COLO829 (cell line): ENCODE measurements around the gene IGFL4.

Experiments used
- DNase-seq: peaks from one replicate; pipeline ENCODE4 v3.0.0; 2012; ENCODE audit warnings: low spot score

Gene IGFL4

DNA sequence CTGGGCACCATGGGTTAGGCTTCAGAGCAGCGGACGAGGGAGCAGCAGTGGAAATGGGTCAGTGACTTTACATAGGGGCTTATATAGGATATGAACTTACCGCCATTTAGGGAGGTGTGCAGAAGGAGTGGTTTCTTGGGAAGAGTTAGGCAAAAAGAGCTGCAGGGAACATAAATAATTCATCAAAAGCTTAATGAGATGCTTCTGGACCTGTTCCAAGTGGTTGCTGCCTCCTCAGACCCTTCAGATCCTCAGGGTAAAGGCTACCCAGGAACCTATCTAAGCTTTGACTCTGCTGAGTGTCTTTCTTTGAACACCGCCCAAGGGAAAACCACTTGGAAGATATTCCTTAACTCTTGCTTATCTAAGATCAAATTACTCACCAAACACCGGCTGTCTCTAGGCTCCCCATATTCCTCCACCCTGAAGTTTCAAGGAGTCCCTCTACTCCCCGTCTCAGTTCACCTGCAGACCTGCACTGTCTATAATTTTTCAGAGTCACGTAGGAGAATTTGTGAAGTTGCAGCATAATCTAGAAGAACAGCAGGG is at the start of gene IGFL4:
Gene IGFL4, minus strand, starts transcription at position 51 of the 549 bp plus-strand sequence. Its CDS starts 40 bp downstream, at position 11.
- DNase-seq, result peak; percentile 42

DNA sequence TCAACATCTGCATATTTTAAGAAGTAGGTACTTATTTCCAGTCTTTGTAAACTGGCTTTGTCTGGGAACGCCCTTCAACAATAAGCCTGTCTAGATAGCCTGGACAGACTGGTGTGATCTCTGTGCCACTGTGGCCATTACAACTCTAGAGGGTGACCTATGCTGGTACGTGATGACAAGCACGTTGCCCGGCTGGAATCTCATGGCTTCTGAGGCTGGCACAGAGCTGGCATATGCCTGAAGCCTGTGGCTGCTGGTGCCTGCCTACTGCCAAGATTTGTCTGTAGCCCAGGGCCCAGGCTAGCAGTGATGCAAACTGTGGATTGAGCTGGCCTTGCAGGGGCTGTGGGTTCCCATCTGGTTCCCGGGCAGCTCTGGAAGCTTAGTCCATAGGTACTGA is 49.6 kb upstream of the IGFL4 start:
- DNase-seq, result no peak

DNA sequence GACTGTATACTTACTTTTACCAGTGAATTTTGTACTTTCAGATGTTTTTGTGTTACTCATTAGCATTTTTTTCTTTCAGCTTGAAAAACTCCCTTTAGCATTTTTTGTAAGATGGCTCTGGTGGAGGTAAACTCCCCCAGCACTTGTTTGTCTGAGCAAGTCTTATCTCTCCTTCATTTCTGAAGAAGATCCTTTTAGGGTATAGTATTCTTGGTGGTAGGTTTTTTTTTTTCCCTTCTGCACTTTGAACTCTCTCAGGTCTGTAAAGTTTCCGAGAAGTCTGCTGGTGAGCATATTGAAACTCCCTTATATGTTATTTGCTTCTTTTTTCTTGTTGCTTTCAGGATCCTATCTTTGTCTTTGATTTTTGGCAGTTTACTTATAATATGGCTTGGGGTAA is 48.6 kb upstream of the IGFL4 start:
- DNase-seq, result no peak

DNA sequence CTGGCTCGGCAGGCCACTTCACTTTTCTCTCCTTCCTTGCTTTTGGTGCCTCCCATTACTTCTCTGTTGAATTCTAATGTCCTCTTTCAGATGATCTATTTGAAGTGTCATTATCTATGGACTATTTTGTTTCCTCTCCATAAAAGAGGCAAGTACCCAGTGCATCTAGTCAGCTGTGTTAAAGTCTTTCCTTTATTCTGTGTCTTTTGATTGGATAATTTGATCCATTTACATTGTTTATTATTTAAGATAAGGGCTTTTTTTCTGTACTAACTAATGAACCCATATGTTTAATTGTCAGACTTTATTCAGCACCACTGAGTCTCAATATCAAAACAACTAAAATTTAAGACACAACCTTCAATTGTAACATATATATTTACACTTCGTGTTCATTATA is 47.3 kb upstream of the IGFL4 start:
- DNase-seq, result no peak

DNA sequence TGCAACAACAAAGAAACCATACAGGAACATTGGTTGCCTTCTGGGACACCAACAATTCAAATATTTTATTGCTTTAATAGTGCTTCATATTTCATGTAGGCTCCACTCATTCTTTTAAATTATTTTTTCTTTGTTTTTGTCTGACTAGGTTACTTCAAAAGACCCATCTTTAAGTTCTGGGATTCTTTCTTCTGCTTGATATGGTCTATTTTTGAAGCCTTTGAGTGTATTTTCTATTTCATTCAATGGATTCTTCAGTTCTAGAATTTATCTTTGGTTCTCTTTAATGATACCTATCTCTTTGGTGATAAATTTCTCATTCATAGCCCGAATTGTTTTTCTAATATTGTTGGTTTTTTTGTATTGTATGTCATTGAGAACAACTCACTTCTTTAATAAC is 45.1 kb upstream of the IGFL4 start:
- DNase-seq, result no peak

DNA sequence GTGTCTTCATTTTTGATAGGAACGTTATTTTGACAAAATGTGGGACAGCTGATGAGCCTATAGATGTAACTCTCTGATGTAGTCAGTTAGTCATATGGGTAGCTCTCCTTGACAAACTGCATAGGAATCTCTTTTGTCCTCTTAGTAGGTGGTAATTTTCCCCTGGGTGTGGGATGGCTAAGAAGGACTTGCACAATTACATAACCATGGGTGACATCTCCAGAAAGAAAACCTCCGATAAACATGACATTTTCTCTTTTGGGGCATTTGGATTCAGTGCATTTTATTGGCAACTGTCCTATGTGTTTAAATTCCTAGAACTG is 41.9 kb upstream of the IGFL4 start:
- DNase-seq, result no peak

DNA sequence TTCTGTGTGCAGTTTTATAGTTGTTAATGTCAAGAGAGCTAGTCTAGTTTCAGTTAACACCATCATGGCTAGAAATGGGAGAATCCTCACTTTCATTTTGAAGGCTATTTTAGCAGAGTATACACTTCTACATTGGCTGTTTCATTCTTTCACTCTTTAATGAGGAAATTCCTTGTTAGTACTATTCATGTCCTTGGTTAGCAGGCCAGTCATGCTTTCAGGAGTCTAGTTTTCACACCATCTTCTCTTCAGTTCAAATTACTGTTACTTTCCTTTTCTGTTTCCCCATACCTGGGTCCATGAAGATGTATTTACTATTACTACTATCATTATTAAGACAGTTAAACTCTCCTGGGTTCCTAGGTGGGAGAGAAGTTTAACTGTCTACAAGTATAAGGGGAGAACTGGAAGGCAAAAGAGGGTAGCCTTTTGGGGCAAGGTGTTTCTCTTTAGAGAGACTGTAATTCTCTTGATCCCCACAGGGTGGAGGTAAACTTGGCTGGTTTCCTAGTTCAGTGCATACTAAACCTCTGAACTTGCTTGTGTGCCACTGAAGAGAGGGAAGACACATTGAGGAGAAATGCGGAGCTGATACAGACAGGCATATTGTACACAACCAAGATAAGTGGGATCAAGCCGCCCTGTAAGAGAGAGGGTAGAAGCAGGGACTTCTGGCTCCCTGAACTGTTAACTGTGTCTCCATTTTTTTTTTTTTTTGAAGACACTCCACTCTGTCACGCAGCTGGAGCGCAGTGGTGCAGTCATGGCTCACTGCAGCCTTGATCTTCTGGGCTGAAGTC is 41.3 kb upstream of the IGFL4 start:
- peak; percentile 48 for DNase-seq

DNA sequence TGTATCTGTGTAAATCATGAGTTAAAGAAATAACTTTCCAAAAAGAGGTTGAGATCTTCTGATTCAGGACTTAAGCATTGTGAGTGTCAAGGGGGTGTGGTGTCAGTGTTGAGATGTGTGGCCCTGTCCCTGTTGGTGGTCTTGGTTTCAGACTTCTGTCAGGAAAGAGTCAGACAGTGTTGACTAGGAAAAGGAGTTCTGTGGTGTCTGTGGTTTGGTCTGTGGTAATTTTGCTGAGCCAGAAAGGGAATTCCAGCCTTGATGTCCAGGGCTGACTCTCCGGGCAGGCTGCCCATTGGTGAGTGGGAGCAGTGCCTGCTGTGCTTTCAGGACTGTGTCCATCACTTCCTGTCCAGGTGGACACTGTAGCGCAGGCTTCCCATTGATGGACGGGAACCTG is 39.8 kb upstream of the IGFL4 start:
- DNase-seq, result no peak

DNA sequence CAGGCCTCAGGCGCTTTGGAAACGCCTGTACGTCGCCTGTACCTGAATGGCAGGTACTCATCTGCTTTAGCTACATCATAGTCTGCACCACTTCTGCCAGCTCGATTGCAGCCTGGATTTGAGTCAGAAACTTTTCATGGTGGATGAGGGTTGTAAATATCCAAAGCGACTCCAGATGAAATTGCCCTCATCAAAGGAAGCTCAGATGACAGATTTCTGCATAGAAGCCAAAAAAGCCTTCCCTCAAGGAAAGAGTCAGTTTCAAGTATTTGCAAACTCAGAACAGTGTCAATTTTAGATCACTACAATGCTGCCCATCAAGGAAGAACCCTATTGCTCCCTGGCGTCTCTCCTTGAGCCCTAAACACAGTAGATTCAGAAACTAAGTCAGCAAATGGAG is 38.8 kb upstream of the IGFL4 start:
- DNase-seq, result no peak

DNA sequence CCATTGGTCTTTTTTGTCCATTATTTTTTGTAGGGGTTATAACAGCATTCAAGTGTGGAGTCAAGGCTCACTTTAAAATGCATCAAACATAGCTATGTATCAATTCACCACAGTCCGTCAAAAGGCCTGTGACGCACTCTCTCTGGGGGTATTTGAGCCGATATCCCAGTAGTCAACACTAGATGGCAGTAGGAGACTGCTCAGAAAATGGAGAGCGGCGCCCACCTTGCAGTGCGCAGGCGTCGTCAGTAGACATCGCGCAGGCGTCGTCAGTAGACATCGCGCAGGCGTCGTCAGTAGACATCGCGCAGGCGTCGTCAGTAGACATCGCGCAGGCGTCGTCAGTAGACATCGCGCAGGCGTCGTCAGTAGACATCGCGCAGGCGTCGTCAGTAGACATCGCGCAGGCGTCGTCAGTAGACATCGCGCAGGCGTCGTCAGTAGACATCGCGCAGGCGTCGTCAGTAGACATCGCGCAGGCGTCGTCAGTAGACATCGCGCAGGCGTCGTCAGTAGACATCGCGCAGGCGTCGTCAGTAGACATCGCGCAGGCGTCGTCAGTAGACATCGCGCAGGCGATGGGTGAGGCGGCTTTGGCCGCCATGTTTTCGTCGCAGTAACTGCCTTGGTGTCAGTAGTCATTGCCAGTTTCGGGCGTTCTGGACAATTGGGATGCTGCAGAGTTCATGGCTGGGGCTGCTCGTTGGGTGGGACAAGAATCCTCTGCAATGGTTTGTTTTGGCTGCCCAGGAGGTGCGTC is 38.0 kb upstream of the IGFL4 start:
- DNase-seq, result peak; percentile 64

DNA sequence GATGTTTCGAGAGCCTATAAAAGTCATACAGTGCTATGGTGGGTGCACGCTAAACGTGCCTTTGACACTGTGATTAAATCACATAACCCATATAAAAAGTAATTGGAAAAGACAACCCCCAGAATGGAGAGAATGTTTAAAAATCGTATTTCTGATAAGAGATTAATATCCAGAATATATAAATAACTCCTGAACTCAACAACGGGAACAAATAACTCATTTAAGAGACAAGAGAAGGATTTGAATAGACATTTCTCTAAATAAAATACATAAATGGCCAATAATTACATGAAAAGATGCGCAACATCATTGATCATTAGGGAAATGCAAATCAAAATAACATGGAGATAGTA is 37.0 kb upstream of the IGFL4 start:
- DNase-seq, result no peak

DNA sequence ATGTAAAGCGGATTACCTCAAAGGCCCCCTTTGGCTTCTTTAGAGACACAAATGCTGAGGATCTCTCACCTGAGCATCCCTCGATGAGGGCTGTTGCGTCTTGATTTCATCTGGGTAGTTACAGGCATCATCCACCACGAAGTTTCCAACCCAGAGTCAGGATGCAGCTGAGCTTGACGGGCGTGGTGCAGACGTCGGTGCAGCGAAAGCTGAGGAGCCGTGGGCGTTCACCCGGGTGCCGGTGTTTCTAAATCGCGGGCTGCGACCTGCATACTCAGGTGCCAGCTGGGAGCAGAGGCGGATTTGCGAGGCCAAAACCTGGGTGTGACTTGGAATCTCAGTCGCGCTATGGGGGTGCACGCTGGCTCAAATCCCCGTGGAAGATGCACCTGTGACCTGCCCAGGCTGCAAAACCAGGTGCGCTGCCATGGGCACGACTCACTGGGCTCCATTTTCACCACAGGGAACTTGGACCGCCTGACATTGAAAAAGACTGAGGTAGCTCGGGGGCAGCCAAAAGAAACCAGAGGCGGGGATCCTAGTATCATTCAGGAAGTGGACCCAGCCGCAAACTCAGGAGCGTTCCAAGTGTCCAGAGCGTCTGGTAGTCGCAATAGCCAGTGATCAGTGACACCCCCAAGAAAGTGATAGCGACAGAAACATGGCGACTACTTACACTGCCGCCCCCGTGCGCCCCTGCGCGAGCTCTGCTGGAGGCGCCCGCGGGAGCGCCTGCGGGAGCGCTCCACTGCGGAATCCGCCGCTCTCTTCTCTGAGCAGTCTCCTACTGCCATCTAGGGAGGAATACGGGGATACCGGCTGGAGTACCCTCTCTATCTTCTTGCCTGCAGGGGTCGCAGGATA is 36.4 kb upstream of the IGFL4 start:
- peak; percentile 87 for DNase-seq

DNA sequence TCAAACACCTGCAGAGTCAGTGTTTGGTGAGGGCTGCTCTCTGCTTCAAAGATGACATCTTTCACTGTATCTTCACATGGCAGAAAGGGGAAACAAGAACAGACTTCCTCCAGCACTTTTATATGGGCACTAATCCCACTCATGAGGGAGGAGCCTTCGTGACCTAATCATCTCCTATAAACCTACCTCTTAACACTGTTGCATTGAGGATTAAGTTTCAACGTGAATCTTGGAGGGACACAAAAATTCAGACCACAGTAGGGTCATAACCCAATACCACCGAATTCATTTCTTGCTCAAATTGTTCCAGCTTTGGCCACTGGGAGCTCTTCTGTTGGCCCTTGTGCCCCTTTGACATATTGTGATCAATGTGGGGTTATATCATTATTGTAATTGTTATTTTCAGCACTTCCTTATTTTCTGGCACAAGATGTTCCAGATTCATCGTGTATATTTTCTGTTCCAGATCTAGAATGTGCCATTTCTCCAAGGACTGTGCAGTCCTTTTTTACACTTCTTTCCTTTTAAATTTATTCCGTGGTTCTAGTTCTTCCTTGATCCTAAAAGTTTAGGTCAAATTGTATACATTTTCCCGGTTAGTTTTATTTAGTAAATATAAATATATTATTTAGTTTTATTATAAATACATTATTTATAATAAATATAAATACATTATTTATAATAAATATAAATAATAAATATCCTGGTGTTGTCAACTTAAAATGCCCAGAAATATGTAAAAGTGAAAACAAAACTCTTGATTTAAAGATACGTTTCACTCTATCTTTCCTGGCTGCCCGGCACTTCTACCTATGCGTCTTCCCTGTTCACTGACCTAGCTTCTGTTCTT is 35.5 kb upstream of the IGFL4 start:
- no peak for DNase-seq

DNA sequence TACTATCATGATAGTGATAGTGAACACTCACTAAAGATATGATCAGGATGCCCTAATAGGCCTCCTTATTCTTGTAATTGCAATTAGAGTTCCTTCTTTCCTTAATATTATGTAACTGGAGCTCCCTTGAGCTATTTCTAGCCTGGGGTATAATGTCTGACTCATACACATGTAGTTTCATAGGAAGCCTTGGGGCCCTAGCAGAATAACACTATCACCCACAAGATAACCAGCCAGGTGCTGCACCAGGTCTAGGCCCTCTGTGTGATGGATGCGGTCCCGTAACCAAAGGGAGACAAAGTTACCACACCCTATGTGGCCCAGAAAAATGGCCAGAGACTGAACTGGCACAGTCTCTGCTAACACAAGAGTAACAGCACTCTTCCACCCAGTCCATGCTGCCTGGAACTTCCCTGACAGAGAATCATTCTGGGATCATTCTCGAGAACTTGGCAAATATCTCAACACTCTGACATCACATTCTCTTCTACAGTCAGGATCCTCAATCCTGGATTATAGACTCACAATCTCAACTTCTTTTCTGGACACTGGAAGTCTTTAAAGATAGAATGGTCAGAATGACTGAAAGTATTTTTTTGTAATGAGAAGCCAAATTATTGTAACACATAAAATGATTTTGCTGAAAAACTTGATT is 32.6 kb upstream of the IGFL4 start:
- DNase-seq, result no peak

DNA sequence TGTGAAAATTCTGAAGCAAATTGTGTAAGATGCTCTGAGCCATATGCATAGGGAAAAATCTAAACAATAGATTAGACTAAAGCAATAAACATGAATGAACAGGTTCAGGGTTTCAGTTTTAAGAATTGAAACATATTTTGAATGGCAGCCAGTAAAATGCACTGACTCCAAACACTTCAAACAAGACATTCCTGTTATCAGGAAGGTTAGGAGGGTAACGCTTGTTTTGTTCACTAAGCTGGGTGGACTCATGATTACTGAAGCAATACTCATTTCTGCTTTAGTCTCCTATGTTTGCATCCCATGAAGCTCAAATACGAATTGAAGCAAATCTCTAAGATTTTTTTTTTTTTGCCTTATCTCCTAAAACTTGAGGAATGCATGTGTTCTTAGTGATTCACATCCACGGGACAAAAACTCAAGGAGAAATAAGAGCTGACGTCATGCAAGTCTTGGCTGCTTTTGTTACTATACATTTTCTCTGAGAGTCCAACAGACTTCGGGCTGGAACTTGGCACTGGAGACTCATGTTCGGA is 29.1 kb upstream of the IGFL4 start:
- DNase-seq, result peak; percentile 63

DNA sequence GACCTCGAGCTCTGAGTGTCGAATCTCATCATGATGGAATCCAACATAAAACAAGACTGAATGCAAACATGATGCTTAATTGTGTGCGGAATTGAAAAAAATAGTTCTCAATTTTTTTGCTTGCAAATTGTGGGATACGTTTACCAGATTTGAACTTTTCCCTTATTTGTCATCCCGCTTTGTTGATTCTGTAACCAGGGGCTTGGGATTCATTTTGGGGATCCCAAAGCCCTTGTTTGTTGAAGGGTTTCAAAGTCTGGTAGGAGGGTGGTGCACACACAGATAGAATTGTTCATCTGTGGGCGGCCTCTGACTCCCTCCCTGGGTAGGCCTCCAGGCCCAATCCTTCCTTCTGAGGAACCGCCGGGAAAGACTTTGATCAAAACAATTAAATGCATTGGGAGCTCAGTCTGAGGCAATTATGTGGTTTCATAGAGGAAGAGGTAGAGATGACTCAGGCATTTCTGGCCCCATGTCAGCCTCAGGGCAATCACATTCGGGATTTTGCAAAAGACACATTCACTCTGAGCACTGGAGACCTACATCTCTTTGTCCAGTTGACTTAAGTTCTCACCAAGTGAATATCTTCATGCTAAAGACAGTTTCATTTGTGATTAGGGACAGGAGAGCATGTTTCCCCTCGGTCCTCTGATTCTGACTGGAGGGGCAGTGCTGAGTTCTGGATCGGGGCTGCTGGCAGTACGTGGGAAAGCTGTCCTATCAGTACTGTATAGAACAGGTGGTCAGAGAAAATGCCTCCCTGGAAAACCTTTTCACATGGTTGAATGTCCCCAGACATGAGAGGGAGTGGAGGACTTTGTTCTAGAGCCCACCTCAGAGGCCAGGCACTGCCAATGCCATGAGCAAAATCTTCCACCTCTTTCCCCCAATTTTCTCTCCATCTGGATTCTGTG is 27.8 kb upstream of the IGFL4 start:
- peak; percentile 94 for DNase-seq

DNA sequence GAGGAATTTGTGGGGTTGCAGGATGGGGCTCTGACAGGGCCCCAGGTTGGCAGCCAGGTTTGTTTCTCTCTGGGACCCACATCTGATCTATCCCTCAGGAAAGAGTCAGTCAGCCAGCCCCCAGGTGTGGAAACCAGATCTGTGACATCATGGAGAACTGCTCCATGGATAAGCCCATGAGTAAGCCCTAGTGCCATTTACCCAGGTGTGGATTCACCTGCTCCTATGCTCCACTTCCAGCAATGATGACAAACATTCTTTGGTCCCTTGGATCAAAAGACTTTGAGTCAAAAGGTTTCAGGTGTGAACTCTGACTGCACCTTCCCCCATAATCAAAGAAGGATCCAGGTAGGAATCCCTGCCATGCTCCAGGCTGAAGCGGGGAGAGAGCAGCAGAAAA is 26.9 kb upstream of the IGFL4 start:
- DNase-seq, result no peak

DNA sequence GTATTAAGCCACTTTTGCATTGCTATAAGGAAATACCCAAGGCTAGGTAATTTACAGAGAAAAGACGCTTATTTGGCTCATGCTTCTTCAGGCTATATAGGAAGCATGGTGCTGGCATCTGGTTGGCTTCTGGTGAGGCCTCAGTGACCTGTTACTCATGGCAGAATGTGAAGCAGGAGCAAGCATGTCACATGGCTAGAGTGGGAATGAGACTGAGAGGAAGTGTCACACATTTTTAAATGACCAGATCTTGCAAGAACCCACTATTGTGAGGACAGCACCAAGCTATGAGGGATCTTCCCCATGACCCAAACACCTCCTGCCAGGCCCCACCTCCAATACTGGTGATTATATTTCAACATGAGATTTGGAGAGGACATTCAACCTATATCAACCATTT is 25.7 kb upstream of the IGFL4 start:
- DNase-seq, result no peak

DNA sequence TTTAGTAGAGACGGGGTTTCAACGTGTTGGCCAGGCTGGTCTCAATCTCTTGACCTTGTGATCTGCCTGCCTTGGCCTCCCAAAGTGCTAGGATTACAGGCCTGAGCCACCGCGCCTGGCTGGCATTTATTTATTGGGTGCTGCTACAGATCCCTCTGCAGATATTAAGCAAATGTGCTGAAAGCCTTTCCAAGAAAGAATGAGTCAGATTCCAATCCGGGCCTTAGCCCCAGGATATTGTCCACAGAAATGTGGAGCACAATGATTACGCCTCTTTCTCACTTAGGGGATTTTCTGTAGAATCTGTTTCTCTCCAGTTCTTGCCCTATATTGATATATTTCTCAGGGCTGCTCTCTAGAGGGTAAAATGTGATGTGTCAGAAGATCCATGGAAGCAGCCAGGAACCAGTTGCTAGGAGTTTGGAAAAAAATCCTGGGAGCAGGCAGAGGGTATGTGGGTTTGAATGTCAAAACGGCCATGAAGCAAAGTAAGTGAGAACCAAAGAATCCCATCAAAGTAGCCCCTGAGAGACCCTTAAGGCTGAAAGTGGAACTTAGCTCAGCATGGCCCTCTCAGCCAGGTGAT is 24.8 kb upstream of the IGFL4 start:
- peak; percentile 63 for DNase-seq
